GM12878 (cell line): Measurements from ENCODE around the gene F12.

Source experiments
- BHLHE40 ChIP-seq, 2 experiments: fragments of 450-650 bp in 1 of 2; IDR thresholded peaks; 2 replicates each; pipeline ENCODE4 v1.6.1; 2011 to 2017; ENCODE audit warnings: low read depth in 2 of 2, borderline replicate concordance in 1 of 2, improper control_type of control experiment in 1 of 2, low read length in 1 of 2, mild to moderate bottlenecking in 1 of 2
- CREM ChIP-seq: IDR thresholded peaks from 2 replicates; pipeline ENCODE4 v1.6.1; 2014; ENCODE audit warnings: antibody characterized with exemption, low read depth
- CTCF ChIP-seq, 3 experiments: IDR thresholded peaks in 2 of 3; conservative IDR thresholded peaks in 1 of 3; 2 replicates each; pipeline ENCODE4 v1.5.1; 2011; ENCODE audit warnings: low read depth in 3 of 3, low read length in 3 of 3, mild to moderate bottlenecking in 3 of 3, control low read depth in 2 of 3, moderate library complexity in 2 of 3, inconsistent platforms in 1 of 3, mixed read lengths in 1 of 3; ENCODE audit not compliant: control insufficient read depth in 2 of 3, insufficient read depth in 1 of 3; ENCODE audit errors: extremely low read depth in 1 of 3
- GABPA ChIP-seq: IDR thresholded peaks from 2 replicates; pipeline ENCODE4 v1.6.1; 2014; ENCODE audit warnings: antibody characterized with exemption, low read depth, mild to moderate bottlenecking, inconsistent platforms
- JUND ChIP-seq: IDR thresholded peaks from 2 replicates; pipeline ENCODE4 v1.6.1; 2012; ENCODE audit warnings: low read depth, mild to moderate bottlenecking, low read length, improper control_type of control experiment, moderate library complexity
- NFYB ChIP-seq: IDR thresholded peaks from 2 replicates; pipeline ENCODE4 v1.6.1; 2011; ENCODE audit warnings: low read depth, mild to moderate bottlenecking, low read length, improper control_type of control experiment, moderate library complexity; ENCODE audit not compliant: insufficient read depth
- POLR2AphosphoS5 ChIP-seq: IDR thresholded peaks from 2 replicates; pipeline ENCODE4 v1.6.1; 2011; ENCODE audit warnings: mild to moderate bottlenecking, low read length, inconsistent platforms
- RAD21 ChIP-seq: IDR thresholded peaks from 2 replicates; pipeline ENCODE4 v1.6.1; 2011; ENCODE audit warnings: mild to moderate bottlenecking, low read depth, low read length, moderate library complexity; ENCODE audit not compliant: insufficient read depth
- RUNX3 ChIP-seq: IDR thresholded peaks from 2 replicates; pipeline ENCODE4 v1.6.1; 2012; ENCODE audit warnings: low read length, inconsistent platforms
- USF1 ChIP-seq: IDR thresholded peaks from 2 replicates; pipeline ENCODE4 v1.6.1; 2011; ENCODE audit warnings: borderline replicate concordance, low read depth, mild to moderate bottlenecking, moderate library complexity, mixed read lengths, low read length; ENCODE audit not compliant: insufficient read depth; ENCODE audit errors: extremely low read length

- TF ChIP-seq JUND (no peak), CTCF (IDR thresholded peaks at IDR 0.05 in 2 of 3, conservative IDR thresholded peaks at IDR 0.05 in 1 of 3; ENCODE audit: control insufficient read depth in 2 of 3, extremely low read depth in 1 of 3, insufficient read depth in 1 of 3, low read depth in 3 of 3, low read length in 3 of 3) (no peak), NFYB (no peak), POLR2AphosphoS5 (no peak), GABPA (no peak), CREM (no peak), BHLHE40 (IDR thresholded peaks at IDR 0.05; ENCODE audit: borderline replicate concordance in 1 of 2, low read depth in 2 of 2, low read length in 1 of 2) (no peak), USF1 (no peak), RUNX3 (no peak), RAD21 (no peak)
Measured at GRCh38 chr5:177372910-177373309, 36.5 kb downstream of the F12 start.
